SU-DHL-6 (cell line): ENCODE data around the gene ZNHIT1.

Experiments used
- H2AFZ ChIP-seq: fragments of 200-600 bp; sonication (generic); 2 replicates; pipeline ENCODE4 v1.6.1; 2014; ENCODE audit warnings: low read depth, mild to moderate bottlenecking, moderate library complexity, mixed read lengths, antibody characterized with exemption, low read length; ENCODE audit not compliant: severe bottlenecking
- H3F3A ChIP-seq: fragments of 200-600 bp; shearing (Covaris generic); 2 replicates; pipeline ENCODE4 v1.6.0; 2016; ENCODE audit warnings: antibody characterized with exemption, mild to moderate bottlenecking; ENCODE audit not compliant: insufficient read depth
- H3K27ac ChIP-seq: fragments of 200-600 bp; sonication (generic); 2 replicates; pipeline ENCODE4 v1.5.1; 2016; ENCODE audit warnings: low read depth, mild to moderate bottlenecking, low read length, moderate library complexity, mixed read lengths
- H3K27me3 ChIP-seq: fragments of 200-600 bp; sonication (generic), shearing (Covaris generic); 2 replicates; pipeline ENCODE4 v1.6.0; 2014; ENCODE audit warnings: mild to moderate bottlenecking, low read length
- H3K36me3 ChIP-seq: fragments of 200-600 bp; sonication (generic); 2 replicates; pipeline ENCODE4 v1.6.1; 2014; ENCODE audit warnings: mild to moderate bottlenecking, low read length, mixed read lengths
- H3K4me2 ChIP-seq: fragments of 300-600, 200-600 bp; shearing (Covaris generic), sonication (generic); 2 replicates; pipeline ENCODE4 v1.6.0; 2014; ENCODE audit warnings: low read length, low read depth, mild to moderate bottlenecking; ENCODE audit not compliant: poor library complexity, severe bottlenecking
- H3K4me3 ChIP-seq: fragments of 200-600 bp; sonication (generic); 2 replicates; pipeline ENCODE4 v1.5.1; 2014; ENCODE audit warnings: antibody characterized with exemption, low read length, mild to moderate bottlenecking, mixed read lengths; ENCODE audit not compliant: insufficient read depth, poor library complexity, severe bottlenecking
- H3K79me2 ChIP-seq: fragments of 200-600 bp; sonication (generic); 2 replicates; pipeline ENCODE4 v1.6.1; 2014; ENCODE audit warnings: mild to moderate bottlenecking, low read length, moderate library complexity; ENCODE audit not compliant: insufficient read depth
- H3K9ac ChIP-seq: fragments of 200-600 bp; sonication (generic); 2 replicates; pipeline ENCODE4 v1.7.0; 2014; ENCODE audit warnings: mild to moderate bottlenecking, low read length
- H3K9me2 ChIP-seq: fragments of 200-600 bp; sonication (generic); replicated peaks from 2 replicates; pipeline ENCODE4 v1.6.1; 2014; ENCODE audit warnings: low read length; ENCODE audit not compliant: insufficient read depth
- H3K9me3 ChIP-seq: fragments of 200-600 bp; sonication (generic); 2 replicates; pipeline ENCODE4 v1.6.1; 2014; ENCODE audit warnings: low read length, mixed read lengths; ENCODE audit not compliant: insufficient read depth
- H4K20me1 ChIP-seq: fragments of 200-600 bp; sonication (generic); 2 replicates; pipeline ENCODE4 v1.6.1; 2014; ENCODE audit warnings: low read depth, mild to moderate bottlenecking, antibody characterized with exemption, low read length, moderate library complexity, mixed read lengths
- CTCF ChIP-seq: fragments of 200-600 bp; sonication (generic); IDR thresholded peaks from one replicate; pipeline ENCODE4 v1.5.1; 2017; ENCODE audit warnings: antibody characterized with exemption, mild to moderate bottlenecking, low read length, moderate library complexity; ENCODE audit not compliant: insufficient read depth, poor library complexity, severe bottlenecking
- EZH2phosphoT487 ChIP-seq: fragments of 200-600 bp; sonication (generic), shearing (Covaris generic); conservative IDR thresholded peaks from 2 replicates; pipeline ENCODE4 v1.6.1; 2018; ENCODE audit warnings: mild to moderate bottlenecking, antibody characterized with exemption, low read length, moderate library complexity, mixed read lengths

The ZNHIT1 gene

GRCh38 chr7:101169838-101170551 lies 48.0 kb upstream of the ZNHIT1 start:
- Histone ChIP-seq H3K9me2 (no peaks in the 10 kb centered on the region), H3K36me3 (no peaks in the 10 kb centered on the region), H3K79me2 (no peaks in the 10 kb centered on the region), H2AFZ (no peak overlapping the region), H3K27me3 (no peaks in the 10 kb centered on the region), H4K20me1 (no peaks in the 10 kb centered on the region), H3K9me3 (no peaks in the 10 kb centered on the region), H3K9ac (no peak overlapping the region), H3K4me3 (no peak overlapping the region), H3F3A (no peaks in the 10 kb centered on the region), H3K27ac (no peak overlapping the region), H3K4me2 (peak overlapping the region; percentile 9)
- TF ChIP-seq CTCF, result peak; percentile 94
- TF ChIP-seq EZH2phosphoT487, result no peak

- Histone ChIP-seq H3K4me2 (no peak overlapping the region), H4K20me1 (no peaks in the 10 kb centered on the region), H3K4me3 (no peak overlapping the region), H3K9me3 (no peaks in the 10 kb centered on the region), H3F3A (no peaks in the 10 kb centered on the region), H3K9me2 (no peaks in the 10 kb centered on the region), H3K27me3 (no peaks in the 10 kb centered on the region), H3K9ac (no peak overlapping the region), H3K36me3 (no peaks in the 10 kb centered on the region), H3K27ac (no peak overlapping the region), H3K79me2 (no peaks in the 10 kb centered on the region), H2AFZ (no peak overlapping the region)
- no peak for TF ChIP-seq CTCF
Observed at GRCh38 chr7:101170617-101171441, 47.1 kb upstream of the ZNHIT1 start.

- Histone ChIP-seq H3K9me2 (no peaks in the 10 kb centered on the region), H3F3A (no peaks in the 10 kb centered on the region), H3K4me3 (no peak overlapping the region), H2AFZ (no peak overlapping the region), H3K27me3 (no peaks in the 10 kb centered on the region), H3K79me2 (no peaks in the 10 kb centered on the region), H3K4me2 (no peak overlapping the region), H4K20me1 (no peaks in the 10 kb centered on the region), H3K27ac (no peak overlapping the region), H3K36me3 (no peaks in the 10 kb centered on the region), H3K9me3 (no peaks in the 10 kb centered on the region), H3K9ac (no peak overlapping the region)
- TF ChIP-seq CTCF, result no peak
Observed at GRCh38 chr7:101171442-101171837, 46.5 kb upstream of the ZNHIT1 start.
